C4-2B (cell line): ENCODE data around the gene LRP2.

Source experiments
- H3K27ac ChIP-seq: fragments of 450-650 bp; 2 replicates; pipeline ENCODE4 v1.5.1; 2017
- ZFX ChIP-seq: fragments of 450-650 bp; IDR thresholded peaks from 2 replicates; pipeline ENCODE4 v1.6.1; 2017
- TF ChIP-seq, protein P1 (sequence below): fragments of 450-650 bp; conservative IDR thresholded peaks from 2 replicates; pipeline ENCODE4 v1.5.1; 2017; ENCODE audit warnings: mild to moderate bottlenecking

Gene LRP2

DNA sequence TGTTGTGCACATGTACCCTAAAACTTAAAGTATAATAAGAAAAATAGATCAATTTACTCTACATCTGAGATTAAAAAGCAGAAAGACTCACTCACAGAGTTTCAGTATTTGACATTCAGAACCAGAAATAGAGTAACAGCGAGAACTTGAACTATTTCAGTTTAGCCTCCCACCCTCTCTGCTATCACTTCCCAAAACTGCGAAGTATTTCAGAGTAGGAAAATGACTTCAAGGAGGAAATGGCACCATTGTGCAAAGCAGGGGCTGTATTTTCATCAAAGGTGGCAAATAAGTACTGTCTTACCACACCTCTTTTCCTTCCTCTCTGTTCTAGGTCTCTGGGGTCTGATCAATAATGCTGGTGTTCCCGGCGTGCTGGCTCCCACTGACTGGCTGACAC, 279.3 kb downstream of the LRP2 start:
- no peak overlapping the region for H3K27ac ChIP-seq
- TF ChIP-seq, protein P1, sequence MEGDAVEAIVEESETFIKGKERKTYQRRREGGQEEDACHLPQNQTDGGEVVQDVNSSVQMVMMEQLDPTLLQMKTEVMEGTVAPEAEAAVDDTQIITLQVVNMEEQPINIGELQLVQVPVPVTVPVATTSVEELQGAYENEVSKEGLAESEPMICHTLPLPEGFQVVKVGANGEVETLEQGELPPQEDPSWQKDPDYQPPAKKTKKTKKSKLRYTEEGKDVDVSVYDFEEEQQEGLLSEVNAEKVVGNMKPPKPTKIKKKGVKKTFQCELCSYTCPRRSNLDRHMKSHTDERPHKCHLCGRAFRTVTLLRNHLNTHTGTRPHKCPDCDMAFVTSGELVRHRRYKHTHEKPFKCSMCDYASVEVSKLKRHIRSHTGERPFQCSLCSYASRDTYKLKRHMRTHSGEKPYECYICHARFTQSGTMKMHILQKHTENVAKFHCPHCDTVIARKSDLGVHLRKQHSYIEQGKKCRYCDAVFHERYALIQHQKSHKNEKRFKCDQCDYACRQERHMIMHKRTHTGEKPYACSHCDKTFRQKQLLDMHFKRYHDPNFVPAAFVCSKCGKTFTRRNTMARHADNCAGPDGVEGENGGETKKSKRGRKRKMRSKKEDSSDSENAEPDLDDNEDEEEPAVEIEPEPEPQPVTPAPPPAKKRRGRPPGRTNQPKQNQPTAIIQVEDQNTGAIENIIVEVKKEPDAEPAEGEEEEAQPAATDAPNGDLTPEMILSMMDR: no peak
- no peak for TF ChIP-seq ZFX

DNA sequence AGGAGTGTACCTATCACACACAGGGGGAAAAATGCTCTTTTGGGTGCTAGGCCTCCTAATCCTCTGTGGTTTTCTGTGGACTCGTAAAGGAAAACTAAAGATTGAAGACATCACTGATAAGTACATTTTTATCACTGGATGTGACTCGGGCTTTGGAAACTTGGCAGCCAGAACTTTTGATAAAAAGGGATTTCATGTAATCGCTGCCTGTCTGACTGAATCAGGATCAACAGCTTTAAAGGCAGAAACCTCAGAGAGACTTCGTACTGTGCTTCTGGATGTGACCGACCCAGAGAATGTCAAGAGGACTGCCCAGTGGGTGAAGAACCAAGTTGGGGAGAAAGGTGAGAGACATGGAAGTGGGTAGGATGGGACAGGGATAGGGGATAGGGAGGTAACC, 280.8 kb downstream of the LRP2 start:
- H3K27ac ChIP-seq: no peak overlapping the region
- TF ChIP-seq, protein P1: no peak
- no peak for TF ChIP-seq ZFX

DNA sequence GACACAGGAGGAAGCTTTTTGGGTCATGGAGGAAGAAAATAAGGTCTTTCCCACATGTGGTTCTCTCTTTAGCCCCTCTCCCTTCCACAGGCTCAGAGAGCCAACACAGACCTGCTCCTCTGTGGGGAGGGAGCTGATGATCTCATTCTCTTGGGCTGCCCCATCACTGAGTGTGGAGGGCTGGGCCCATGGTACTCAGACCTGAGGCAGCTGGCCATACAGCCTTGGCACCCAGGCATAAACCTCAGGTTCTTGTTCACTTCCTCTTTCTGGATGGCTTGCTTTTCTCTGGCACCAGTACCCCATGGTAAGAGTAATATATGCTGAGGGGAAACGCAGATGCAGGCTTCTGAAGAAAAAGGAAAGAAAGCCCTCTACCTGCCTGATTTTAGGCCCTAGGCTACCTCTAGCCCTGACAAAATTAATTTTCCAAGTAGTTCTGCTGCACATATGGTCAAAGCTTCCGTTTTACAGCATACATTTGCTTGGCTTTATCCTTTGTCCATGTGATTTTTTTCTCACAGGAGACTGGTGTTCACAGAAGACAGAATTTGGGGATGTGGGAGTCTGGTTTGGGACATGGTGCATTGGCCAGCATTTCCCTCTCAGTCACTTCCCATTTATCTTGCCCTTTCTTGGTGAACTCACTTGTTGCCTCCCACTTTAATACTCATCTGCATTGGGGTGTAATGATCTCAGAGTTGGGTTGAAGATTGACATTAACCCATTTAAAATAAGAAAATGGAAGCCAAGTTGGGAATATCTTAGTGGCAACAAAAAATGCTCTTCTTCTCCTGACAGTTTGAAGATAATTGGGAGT, 281.9 kb downstream of the LRP2 start:
- TF ChIP-seq, protein P1: no peak
- no peak for TF ChIP-seq ZFX
- no peak overlapping the region for H3K27ac ChIP-seq

DNA sequence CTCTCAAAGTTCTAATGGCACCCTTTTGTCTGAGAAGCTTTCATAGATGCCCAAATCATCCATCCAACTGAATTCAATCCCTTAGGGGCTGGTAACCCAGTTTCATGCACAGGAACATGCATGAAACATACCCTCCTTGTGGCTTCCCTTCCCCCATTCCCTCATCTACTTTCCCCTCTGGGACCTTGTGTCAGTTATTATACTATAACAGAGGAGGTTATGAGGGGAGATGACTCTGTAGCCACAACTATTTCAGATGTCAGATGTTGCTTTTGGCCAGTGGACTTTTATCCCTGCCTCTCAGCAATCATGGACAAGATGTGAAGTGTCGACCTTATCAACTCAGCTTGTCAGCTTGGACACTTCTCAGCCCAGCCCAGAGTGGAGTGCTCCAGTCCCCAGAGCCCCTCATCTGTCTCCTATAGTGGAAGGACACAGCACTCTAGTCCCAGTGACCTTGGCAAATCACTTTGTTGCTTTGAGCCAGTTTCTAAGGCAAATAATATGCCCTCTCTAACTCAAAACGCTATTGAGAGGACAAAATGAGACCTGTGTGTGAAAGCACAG, 284.6 kb downstream of the LRP2 start:
- H3K27ac ChIP-seq: no peak overlapping the region
- TF ChIP-seq ZFX: no peak
- TF ChIP-seq, protein P1: no peak
